HepG2 (cell line): ENCODE data around the gene NUP133. TPM values are rescaled to one million over a fixed set of nuclear protein-coding genes. Genes with fewer than 3 reads are reported as not detected.

Experiments
- HHEX ChIP-seq: IDR thresholded peaks from 2 replicates; pipeline ENCODE4 v1.6.1; 2016; ENCODE audit warnings: control low read depth
- HNRNPLL ChIP-seq: fragments of 200-400 bp; formaldehyde crosslinking; IDR thresholded peaks from 2 replicates; pipeline ENCODE4 v1.6.1; 2017; ENCODE audit warnings: mild to moderate bottlenecking, low read depth, low read length; ENCODE audit not compliant: poor library complexity, severe bottlenecking
- NR1H2 ChIP-seq: sonication (generic); formaldehyde crosslinking; IDR thresholded peaks from 2 replicates; pipeline ENCODE4 v1.8.1; 2022; ENCODE audit warnings: low read depth, missing genetic modification reagents, borderline replicate concordance
- SMYD3 ChIP-seq: sonication (generic); formaldehyde crosslinking; IDR thresholded peaks from 2 replicates; pipeline ENCODE4 v1.8.1; 2023; ENCODE audit warnings: mild to moderate bottlenecking, missing genetic modification reagents
- ZBTB21 ChIP-seq: sonication (generic); formaldehyde crosslinking; IDR thresholded peaks from 2 replicates; pipeline ENCODE4 v1.4.0; 2020; ENCODE audit warnings: missing genetic modification reagents
- ZBTB42 ChIP-seq: sonication (generic); formaldehyde crosslinking; IDR thresholded peaks from 2 replicates; pipeline ENCODE4 v1.5.0; 2020; ENCODE audit warnings: mild to moderate bottlenecking, missing genetic modification reagents
- ZC3H4 ChIP-seq: sonication (generic); formaldehyde crosslinking; IDR thresholded peaks from 2 replicates; pipeline ENCODE4 v1.4.0; 2020; ENCODE audit warnings: missing genetic modification reagents, borderline replicate concordance
- ZNF101 ChIP-seq: sonication (generic); formaldehyde crosslinking; IDR thresholded peaks from 2 replicates; pipeline ENCODE4 v1.4.0; 2020; ENCODE audit warnings: mild to moderate bottlenecking, low read depth, missing genetic modification reagents, borderline replicate concordance
- ZNF17 ChIP-seq: sonication (generic); formaldehyde crosslinking; IDR thresholded peaks from 2 replicates; pipeline ENCODE4 v1.5.0; 2020; ENCODE audit warnings: mild to moderate bottlenecking, missing genetic modification reagents
- ZNF788 ChIP-seq: sonication (generic); formaldehyde crosslinking; IDR thresholded peaks from 2 replicates; pipeline ENCODE4 v1.5.0; 2020; ENCODE audit warnings: mild to moderate bottlenecking, missing genetic modification reagents, borderline replicate concordance
- ZSCAN25 ChIP-seq: sonication (generic); formaldehyde crosslinking; IDR thresholded peaks from 2 replicates; pipeline ENCODE4 v1.8.0; 2022; ENCODE audit warnings: mild to moderate bottlenecking, missing genetic modification reagents
- polyA plus RNA-seq, 8 experiments: library from polyadenylated mRNA; depleted of rRNA in 3 of 8; stranded (reverse) in 7 of 8; unstranded in 1 of 8; fragments of >200 nt; fragmentation: Illumina TruSeq in 4 of 8; extraction: Trizol in 4 of 8; gene quantifications; 2 replicates each; pipeline versions ENCODE4 v1.2.1 to v1.2.3, GENCODE V29; 2011 to 2016; ENCODE audit warnings: low read depth in 4 of 8, missing spikeins in 1 of 8, mixed read lengths in 1 of 8; ENCODE audit not compliant: insufficient read depth in 1 of 8
- total RNA-seq, 5 experiments: library from RNA; depleted of rRNA; stranded (reverse); fragments of >200 nt; fragmentation: Illumina TruSeq; extraction: Trizol; gene quantifications; 2 replicates each; pipeline ENCODE4 v1.2.3, GENCODE V29; 2016; ENCODE audit warnings: low read depth in 1 of 5
- TF ChIP-seq, protein P1 (sequence below): sonication (generic); formaldehyde crosslinking; IDR thresholded peaks from 2 replicates; pipeline ENCODE4 v1.5.0; 2020; ENCODE audit warnings: mild to moderate bottlenecking, missing genetic modification reagents, moderate library complexity
- TF ChIP-seq, protein P2 (sequence below): fragments of 450-650 bp; IDR thresholded peaks from 2 replicates; pipeline ENCODE4 v1.6.1; 2016
- TF ChIP-seq, protein P3 (sequence below), 2 experiments: sonication (generic) in 1 of 2; formaldehyde crosslinking in 1 of 2; IDR thresholded peaks; 2 replicates each; pipeline versions ENCODE4 v1.6.1 to v1.9.0; 2014 to 2022; ENCODE audit warnings: antibody characterized with exemption in 1 of 2, borderline replicate concordance in 1 of 2, inconsistent platforms in 1 of 2, low read depth in 1 of 2, missing genetic modification reagents in 1 of 2
- TF ChIP-seq, protein P4 (sequence below): sonication (generic); formaldehyde crosslinking; IDR thresholded peaks from 2 replicates; pipeline ENCODE4 v1.5.0; 2020; ENCODE audit warnings: mild to moderate bottlenecking, missing genetic modification reagents

NUP133 gene
- total and polyA plus RNA-seq, 2 of the 13 experiments (the other 11 are each of a cell fraction or from before 2014, with no cell fraction given): 17.7 to 45.6 TPM

DNA sequence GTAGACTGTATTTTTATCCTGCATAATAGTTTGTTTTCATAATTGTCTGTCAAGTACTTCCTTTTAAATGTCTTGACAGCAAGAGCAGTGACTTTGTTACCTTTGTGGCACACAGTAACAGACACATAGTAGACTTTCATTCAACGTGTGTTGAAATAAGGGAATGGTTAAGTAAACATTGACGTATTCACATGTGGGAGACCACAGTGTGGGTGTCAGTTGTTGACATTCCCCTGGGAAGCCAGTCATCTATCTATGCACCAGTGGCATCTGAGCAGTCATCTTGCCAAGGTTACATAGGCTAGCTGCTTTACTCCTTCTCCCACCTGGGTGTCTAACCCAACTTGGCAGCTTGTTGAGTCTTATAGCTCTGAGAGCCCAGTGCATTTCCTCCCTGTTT lies 1.4 kb upstream of the NUP133 start (continued):
- TF ChIP-seq, protein P1, sequence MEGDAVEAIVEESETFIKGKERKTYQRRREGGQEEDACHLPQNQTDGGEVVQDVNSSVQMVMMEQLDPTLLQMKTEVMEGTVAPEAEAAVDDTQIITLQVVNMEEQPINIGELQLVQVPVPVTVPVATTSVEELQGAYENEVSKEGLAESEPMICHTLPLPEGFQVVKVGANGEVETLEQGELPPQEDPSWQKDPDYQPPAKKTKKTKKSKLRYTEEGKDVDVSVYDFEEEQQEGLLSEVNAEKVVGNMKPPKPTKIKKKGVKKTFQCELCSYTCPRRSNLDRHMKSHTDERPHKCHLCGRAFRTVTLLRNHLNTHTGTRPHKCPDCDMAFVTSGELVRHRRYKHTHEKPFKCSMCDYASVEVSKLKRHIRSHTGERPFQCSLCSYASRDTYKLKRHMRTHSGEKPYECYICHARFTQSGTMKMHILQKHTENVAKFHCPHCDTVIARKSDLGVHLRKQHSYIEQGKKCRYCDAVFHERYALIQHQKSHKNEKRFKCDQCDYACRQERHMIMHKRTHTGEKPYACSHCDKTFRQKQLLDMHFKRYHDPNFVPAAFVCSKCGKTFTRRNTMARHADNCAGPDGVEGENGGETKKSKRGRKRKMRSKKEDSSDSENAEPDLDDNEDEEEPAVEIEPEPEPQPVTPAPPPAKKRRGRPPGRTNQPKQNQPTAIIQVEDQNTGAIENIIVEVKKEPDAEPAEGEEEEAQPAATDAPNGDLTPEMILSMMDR: no peak
- TF ChIP-seq, protein P2, sequence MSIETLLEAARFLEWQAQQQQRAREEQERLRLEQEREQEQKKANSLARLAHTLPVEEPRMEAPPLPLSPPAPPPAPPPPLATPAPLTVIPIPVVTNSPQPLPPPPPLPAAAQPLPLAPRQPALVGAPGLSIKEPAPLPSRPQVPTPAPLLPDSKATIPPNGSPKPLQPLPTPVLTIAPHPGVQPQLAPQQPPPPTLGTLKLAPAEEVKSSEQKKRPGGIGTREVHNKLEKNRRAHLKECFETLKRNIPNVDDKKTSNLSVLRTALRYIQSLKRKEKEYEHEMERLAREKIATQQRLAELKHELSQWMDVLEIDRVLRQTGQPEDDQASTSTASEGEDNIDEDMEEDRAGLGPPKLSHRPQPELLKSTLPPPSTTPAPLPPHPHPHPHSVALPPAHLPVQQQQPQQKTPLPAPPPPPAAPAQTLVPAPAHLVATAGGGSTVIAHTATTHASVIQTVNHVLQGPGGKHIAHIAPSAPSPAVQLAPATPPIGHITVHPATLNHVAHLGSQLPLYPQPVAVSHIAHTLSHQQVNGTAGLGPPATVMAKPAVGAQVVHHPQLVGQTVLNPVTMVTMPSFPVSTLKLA: peak; percentile 93
- no peak for TF ChIP-seq SMYD3 (CRISPR knock-in tag)
- TF ChIP-seq ZNF101: no peak
- no peak for TF ChIP-seq ZNF17 (CRISPR knock-in tag)
- TF ChIP-seq ZNF788: 0 out of 2 replicates have a peak, but pooled peaks have one; percentile 41
- TF ChIP-seq, protein P3, sequence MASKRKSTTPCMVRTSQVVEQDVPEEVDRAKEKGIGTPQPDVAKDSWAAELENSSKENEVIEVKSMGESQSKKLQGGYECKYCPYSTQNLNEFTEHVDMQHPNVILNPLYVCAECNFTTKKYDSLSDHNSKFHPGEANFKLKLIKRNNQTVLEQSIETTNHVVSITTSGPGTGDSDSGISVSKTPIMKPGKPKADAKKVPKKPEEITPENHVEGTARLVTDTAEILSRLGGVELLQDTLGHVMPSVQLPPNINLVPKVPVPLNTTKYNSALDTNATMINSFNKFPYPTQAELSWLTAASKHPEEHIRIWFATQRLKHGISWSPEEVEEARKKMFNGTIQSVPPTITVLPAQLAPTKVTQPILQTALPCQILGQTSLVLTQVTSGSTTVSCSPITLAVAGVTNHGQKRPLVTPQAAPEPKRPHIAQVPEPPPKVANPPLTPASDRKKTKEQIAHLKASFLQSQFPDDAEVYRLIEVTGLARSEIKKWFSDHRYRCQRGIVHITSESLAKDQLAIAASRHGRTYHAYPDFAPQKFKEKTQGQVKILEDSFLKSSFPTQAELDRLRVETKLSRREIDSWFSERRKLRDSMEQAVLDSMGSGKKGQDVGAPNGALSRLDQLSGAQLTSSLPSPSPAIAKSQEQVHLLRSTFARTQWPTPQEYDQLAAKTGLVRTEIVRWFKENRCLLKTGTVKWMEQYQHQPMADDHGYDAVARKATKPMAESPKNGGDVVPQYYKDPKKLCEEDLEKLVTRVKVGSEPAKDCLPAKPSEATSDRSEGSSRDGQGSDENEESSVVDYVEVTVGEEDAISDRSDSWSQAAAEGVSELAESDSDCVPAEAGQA (IDR thresholded peaks at IDR 0.05; ENCODE audit: low read depth): no peak
- TF ChIP-seq, protein P3 (CRISPR knock-in tag; IDR thresholded peaks at IDR 0.05; ENCODE audit: borderline replicate concordance): no peak
- TF ChIP-seq ZSCAN25 (CRISPR knock-in tag): no peak
- TF ChIP-seq ZBTB21: 0 out of 2 replicates have a peak, but pooled peaks have one; percentile 28
- TF ChIP-seq NR1H2 (CRISPR knock-in tag): no peak
- no peak for TF ChIP-seq HNRNPLL
- TF ChIP-seq HHEX (CRISPR knock-in tag): no peak
- no peak for TF ChIP-seq ZBTB42 (CRISPR knock-in tag)
- TF ChIP-seq, protein P4, sequence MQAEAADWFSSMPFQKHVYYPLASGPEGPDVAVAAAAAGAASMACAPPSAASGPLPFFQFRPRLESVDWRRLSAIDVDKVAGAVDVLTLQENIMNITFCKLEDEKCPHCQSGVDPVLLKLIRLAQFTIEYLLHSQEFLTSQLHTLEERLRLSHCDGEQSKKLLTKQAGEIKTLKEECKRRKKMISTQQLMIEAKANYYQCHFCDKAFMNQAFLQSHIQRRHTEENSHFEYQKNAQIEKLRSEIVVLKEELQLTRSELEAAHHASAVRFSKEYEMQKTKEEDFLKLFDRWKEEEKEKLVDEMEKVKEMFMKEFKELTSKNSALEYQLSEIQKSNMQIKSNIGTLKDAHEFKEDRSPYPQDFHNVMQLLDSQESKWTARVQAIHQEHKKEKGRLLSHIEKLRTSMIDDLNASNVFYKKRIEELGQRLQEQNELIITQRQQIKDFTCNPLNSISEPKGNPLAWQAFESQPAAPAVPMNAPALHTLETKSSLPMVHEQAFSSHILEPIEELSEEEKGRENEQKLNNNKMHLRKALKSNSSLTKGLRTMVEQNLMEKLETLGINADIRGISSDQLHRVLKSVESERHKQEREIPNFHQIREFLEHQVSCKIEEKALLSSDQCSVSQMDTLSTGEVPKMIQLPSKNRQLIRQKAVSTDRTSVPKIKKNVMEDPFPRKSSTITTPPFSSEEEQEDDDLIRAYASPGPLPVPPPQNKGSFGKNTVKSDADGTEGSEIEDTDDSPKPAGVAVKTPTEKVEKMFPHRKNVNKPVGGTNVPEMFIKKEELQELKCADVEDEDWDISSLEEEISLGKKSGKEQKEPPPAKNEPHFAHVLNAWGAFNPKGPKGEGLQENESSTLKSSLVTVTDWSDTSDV (CRISPR knock-in tag): no peak
- no peak for TF ChIP-seq ZC3H4 (CRISPR knock-in tag)
